ENCODE data around the gene GK2.

The GK2 gene

GRCh38 chr4:79408063-79408462 lies at the start of gene GK2:
TSS of gene GK2 (minus strand) at chr4:79408228. CDS start at chr4:79408200, 28 bp downstream.
- DNase-seq, result no peak

- DNase-seq, result no peak
Measured at GRCh38 chr4:79455216-79455615, 47.2 kb upstream of the GK2 start.

GRCh38 chr4:79454656-79455055 lies 46.6 kb upstream of the GK2 start:
- DNase-seq, result no peak

GRCh38 chr4:79450053-79450452 lies 42.0 kb upstream of the GK2 start:
- no peak for DNase-seq

GRCh38 chr4:79446145-79446544 lies 38.1 kb upstream of the GK2 start:
- no peak for DNase-seq

GRCh38 chr4:79445371-79445781 lies 37.3 kb upstream of the GK2 start:
- DNase-seq, result peak; percentile 39

GRCh38 chr4:79442422-79442821 lies 34.4 kb upstream of the GK2 start:
- peak; percentile 34 for DNase-seq

- no peak for DNase-seq
Measured at GRCh38 chr4:79439489-79439888, 31.5 kb upstream of the GK2 start.

GRCh38 chr4:79431839-79432238 lies 23.8 kb upstream of the GK2 start:
- no peak for DNase-seq

GRCh38 chr4:79429113-79429903 lies 21.3 kb upstream of the GK2 start:
- DNase-seq, result no peak

GRCh38 chr4:79426989-79427388 lies 19.0 kb upstream of the GK2 start:
- no peak for DNase-seq

GRCh38 chr4:79425586-79425985 lies 17.6 kb upstream of the GK2 start:
- no peak for DNase-seq

- DNase-seq, result no peak
Measured at GRCh38 chr4:79421483-79421882, 13.5 kb upstream of the GK2 start.

- no peak for DNase-seq
Measured at GRCh38 chr4:79413886-79414285, 5.9 kb upstream of the GK2 start.

- DNase-seq, result no peak
Measured at GRCh38 chr4:79413032-79413885, 5.2 kb upstream of the GK2 start.

GRCh38 chr4:79404666-79405065 lies 3.4 kb downstream of the GK2 start:
- no peak for DNase-seq

GRCh38 chr4:79403356-79403755 lies 4.7 kb downstream of the GK2 start:
- no peak for DNase-seq

- no peak for DNase-seq
Measured at GRCh38 chr4:79402332-79402851, 5.6 kb downstream of the GK2 start.

GRCh38 chr4:79399076-79399475 lies 9.0 kb downstream of the GK2 start:
- no peak for DNase-seq

- DNase-seq, result no peak
Measured at GRCh38 chr4:79397951-79398350, 10.1 kb downstream of the GK2 start.

GRCh38 chr4:79396794-79397193 lies 11.2 kb downstream of the GK2 start:
- no peak for DNase-seq

GRCh38 chr4:79395841-79396240 lies 12.2 kb downstream of the GK2 start:
- peak; percentile 2 for DNase-seq

- DNase-seq, result peak; percentile 13
Measured at GRCh38 chr4:79390890-79391289, 17.1 kb downstream of the GK2 start.

GRCh38 chr4:79385641-79386040 lies 22.4 kb downstream of the GK2 start:
- no peak for DNase-seq
